BJ (cell line): Measurements from ENCODE around the gene LCN6. TPM values are rescaled to one million over a fixed set of nuclear protein-coding genes. Genes with fewer than 3 reads are reported as not detected.

ENCODE experiments used
- CTCF ChIA-PET: fragments of 350-600 bp; formaldehyde crosslinking; extraction: SDS; loops from one replicate; lab custom pipeline; 2021; ENCODE audit warnings: antibody characterized with exemption, inconsistent platforms; lab: Yijun Ruan, JAX
- POLR2A ChIA-PET: fragments of 300-600 bp; sonication (Branson Sonifier 250); formaldehyde crosslinking; extraction: SDS; loops from one replicate; lab custom pipeline; 2021; ENCODE audit warnings: antibody characterized with exemption; lab: Charles Lee
- DNase-seq: peaks from one replicate; pipeline ENCODE4 v3.0.0-alpha.2; 2011; ENCODE audit warnings: low read depth
- H3K27me3 ChIP-seq: 2 replicates; pipeline ENCODE4 v1.6.0; 2011; ENCODE audit warnings: low read length; ENCODE audit not compliant: control insufficient read depth, insufficient read depth
- H3K36me3 ChIP-seq: 2 replicates; pipeline ENCODE4 v1.5.1; 2011; ENCODE audit warnings: low read length; ENCODE audit not compliant: control insufficient read depth, insufficient read depth
- H3K4me3 ChIP-seq: 2 replicates; pipeline ENCODE4 v1.5.1; 2011; ENCODE audit warnings: low read depth, mild to moderate bottlenecking, control low read depth, low read length
- polyA plus RNA-seq: library from polyadenylated mRNA; depleted of rRNA; stranded (reverse); fragments of >200 nt; gene quantifications from 2 replicates; pipeline ENCODE4 v1.2.3, GENCODE V29; 2011; rRNA removed
- small RNA-seq: library from RNA; depleted of rRNA; stranded (forward); fragments of <200 nt; gene quantifications from one replicate; pipeline ENCODE3, GENCODE V24; 2012; ENCODE audit warnings: low replicate concordance, low read depth; ENCODE audit not compliant: insufficient read length
- TF ChIP-seq, protein P1 (sequence below): IDR thresholded peaks from 2 replicates; pipeline ENCODE4 v1.5.1; 2011; ENCODE audit warnings: low read depth, mild to moderate bottlenecking, control low read depth, inconsistent platforms, low read length, moderate library complexity; ENCODE audit not compliant: insufficient read depth

Gene LCN6
- polyA plus RNA-seq, 1 experiment: not detected

DNA sequence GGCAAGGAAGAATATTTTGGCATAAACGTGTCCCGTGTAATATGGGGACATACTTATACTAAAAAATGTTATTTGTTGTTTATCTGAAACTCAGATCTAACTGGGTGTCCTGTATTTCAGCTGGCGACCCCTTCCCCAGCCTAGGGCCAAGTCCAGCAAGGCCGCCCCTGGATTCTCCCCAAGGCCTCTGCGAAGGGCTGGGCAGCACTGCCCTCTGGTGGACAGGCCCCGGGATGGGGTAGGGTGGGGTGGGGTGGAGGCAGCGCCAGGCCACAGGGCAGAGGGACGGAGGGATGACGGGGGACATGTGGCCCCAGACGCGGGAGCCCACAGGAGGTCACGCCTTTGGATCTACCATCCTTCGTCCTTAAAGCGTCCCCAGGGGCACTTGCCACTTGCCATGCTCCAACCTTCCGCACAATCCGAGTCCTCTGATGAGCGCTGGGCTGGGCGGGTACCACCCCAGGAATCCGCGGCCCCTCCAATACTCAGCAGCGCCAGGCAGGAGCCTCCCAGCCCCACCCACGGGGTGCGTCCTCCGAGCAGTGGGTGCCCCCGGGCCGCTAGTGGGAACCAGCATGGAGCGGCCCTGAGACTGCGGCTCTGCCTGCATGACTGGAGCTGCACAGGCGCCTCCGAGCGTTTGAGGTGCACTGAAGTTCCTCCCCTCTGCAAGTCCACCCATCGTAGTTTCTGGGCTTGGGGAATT lies 54.0 kb downstream of the LCN6 start:
- ChIA-PET POLR2A (no interaction called here), CTCF (interaction anchor here (0.5 to 1.7 kb wide), 9 partner anchors 8 to 215 kb away, joined by 3 to 11 read pairs (median 4); partner anchors contain the start of gene TMEM141)
- DNase-seq: no peak
- Histone ChIP-seq H3K4me3 (no peak overlapping the region), H3K27me3 (peaks cover 6% of the 10 kb centered on the region), H3K36me3 (no peaks in the 10 kb centered on the region)
- TF ChIP-seq, protein P1, sequence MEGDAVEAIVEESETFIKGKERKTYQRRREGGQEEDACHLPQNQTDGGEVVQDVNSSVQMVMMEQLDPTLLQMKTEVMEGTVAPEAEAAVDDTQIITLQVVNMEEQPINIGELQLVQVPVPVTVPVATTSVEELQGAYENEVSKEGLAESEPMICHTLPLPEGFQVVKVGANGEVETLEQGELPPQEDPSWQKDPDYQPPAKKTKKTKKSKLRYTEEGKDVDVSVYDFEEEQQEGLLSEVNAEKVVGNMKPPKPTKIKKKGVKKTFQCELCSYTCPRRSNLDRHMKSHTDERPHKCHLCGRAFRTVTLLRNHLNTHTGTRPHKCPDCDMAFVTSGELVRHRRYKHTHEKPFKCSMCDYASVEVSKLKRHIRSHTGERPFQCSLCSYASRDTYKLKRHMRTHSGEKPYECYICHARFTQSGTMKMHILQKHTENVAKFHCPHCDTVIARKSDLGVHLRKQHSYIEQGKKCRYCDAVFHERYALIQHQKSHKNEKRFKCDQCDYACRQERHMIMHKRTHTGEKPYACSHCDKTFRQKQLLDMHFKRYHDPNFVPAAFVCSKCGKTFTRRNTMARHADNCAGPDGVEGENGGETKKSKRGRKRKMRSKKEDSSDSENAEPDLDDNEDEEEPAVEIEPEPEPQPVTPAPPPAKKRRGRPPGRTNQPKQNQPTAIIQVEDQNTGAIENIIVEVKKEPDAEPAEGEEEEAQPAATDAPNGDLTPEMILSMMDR: peak; percentile 91

Small RNA genes within 50 kb of the gene (small RNA-seq; reads per million reads assigned to genes)
- gene ATP6V1G1P3 (not detected), gene MIR6722 (not detected)

Other genes with a start within 250 kb of the LCN6 start
- 0.97 and 1.3 TPM in 2 replicates for gene NOTCH1, start 202.5 kb downstream of the LCN6 start, polyA plus RNA-seq
- 13.8 and 26.9 TPM in 2 replicates for gene EGFL7, start 85.6 kb downstream of the LCN6 start, polyA plus RNA-seq
- gene AGPAT2, start 61.1 kb downstream of the LCN6 start, polyA plus RNA-seq: 48.3 and 68.3 TPM in 2 replicates
- 0.17 and 0.42 TPM in 2 replicates for gene DIPK1B, start 36.0 kb downstream of the LCN6 start, polyA plus RNA-seq
- not detected in 2 replicates for gene LCN10, start 5.6 kb downstream of the LCN6 start, polyA plus RNA-seq
- not detected in 2 replicates for gene LCN8, start 9.7 kb upstream of the LCN6 start, polyA plus RNA-seq
- not detected in 2 replicates for gene LCN15, start 16.0 kb upstream of the LCN6 start, polyA plus RNA-seq
- 51.5 and 62.5 TPM in 2 replicates for gene TMEM141, start 42.8 kb upstream of the LCN6 start, polyA plus RNA-seq
- 0.20 and 0.33 TPM in 2 replicates for gene CCDC183, start 47.8 kb upstream of the LCN6 start, polyA plus RNA-seq
- 36.7 and 60.2 TPM in 2 replicates for gene RABL6, start 59.4 kb upstream of the LCN6 start, polyA plus RNA-seq
- 0.86 and 1.0 TPM in 2 replicates for gene AJM1, start 94.0 kb upstream of the LCN6 start, polyA plus RNA-seq
- 116 and 233 TPM in 2 replicates for gene PHPT1, start 100.9 kb upstream of the LCN6 start, polyA plus RNA-seq
- gene MAMDC4, start 103.8 kb upstream of the LCN6 start, polyA plus RNA-seq: 0.86 and 1.6 TPM in 2 replicates
- 513 and 672 TPM in 2 replicates for gene EDF1, start 117.8 kb upstream of the LCN6 start, polyA plus RNA-seq
- 9.6 and 13.6 TPM in 2 replicates for gene TRAF2, start 138.0 kb upstream of the LCN6 start, polyA plus RNA-seq
- gene FBXW5, start 196.2 kb upstream of the LCN6 start, polyA plus RNA-seq: 46.9 and 71.9 TPM in 2 replicates
- gene C8G, start 196.7 kb upstream of the LCN6 start, polyA plus RNA-seq: 0.48 and 0.60 TPM in 2 replicates
- gene LCN12, start 203.7 kb upstream of the LCN6 start, polyA plus RNA-seq: 0.36 and 0.40 TPM in 2 replicates
- gene PTGDS, start 229.0 kb upstream of the LCN6 start, polyA plus RNA-seq: 0.31 and 0.58 TPM in 2 replicates
- gene LCNL1, start 234.5 kb upstream of the LCN6 start, polyA plus RNA-seq: 0.01 and 0.06 TPM in 2 replicates
- gene PAXX, start 243.9 kb upstream of the LCN6 start, polyA plus RNA-seq: 10.3 and 11.8 TPM in 2 replicates
- 3.9 and 4.0 TPM in 2 replicates for gene CLIC3, start 248.0 kb upstream of the LCN6 start, polyA plus RNA-seq